H9 (cell line): ENCODE data around the gene GEN1. TPM values are rescaled to one million over a fixed set of nuclear protein-coding genes. Genes with fewer than 3 reads are reported as not detected.

Experiments
- DNase-seq: peaks from one replicate; pipeline ENCODE4 v3.0.0-alpha.2; 2017
- H2AFZ ChIP-seq: one replicate; pipeline ENCODE4 v1.6.1; 2013; ENCODE audit warnings: mild to moderate bottlenecking, low read length, control low read depth, moderate library complexity
- H2AK5ac ChIP-seq: 2 replicates; pipeline ENCODE4 v1.6.1; 2013; ENCODE audit warnings: low read length, control low read depth, mixed read lengths; ENCODE audit not compliant: insufficient read length
- H2BK120ac ChIP-seq: one replicate; pipeline ENCODE4 v1.6.1; 2013; ENCODE audit warnings: low read depth, mild to moderate bottlenecking, low read length, control low read depth, inconsistent platforms; ENCODE audit not compliant: poor library complexity, severe bottlenecking
- H2BK12ac ChIP-seq: 2 replicates; pipeline ENCODE4 v1.6.1; 2013; ENCODE audit warnings: low read length, control low read depth, mixed read lengths, low read depth; ENCODE audit not compliant: insufficient read length
- H2BK15ac ChIP-seq: 2 replicates; pipeline ENCODE4 v1.6.1; 2013; ENCODE audit warnings: low read depth, low read length, control low read depth
- H2BK20ac ChIP-seq: one replicate; pipeline ENCODE4 v1.6.1; 2013; ENCODE audit warnings: low read depth, mild to moderate bottlenecking, low read length, control low read depth, inconsistent platforms; ENCODE audit not compliant: poor library complexity, severe bottlenecking
- H2BK5ac ChIP-seq: 2 replicates; pipeline ENCODE4 v1.6.1; 2013; ENCODE audit warnings: low read length, control low read depth, mixed read lengths; ENCODE audit not compliant: insufficient read length
- H3K14ac ChIP-seq: 2 replicates; pipeline ENCODE4 v1.6.1; 2013; ENCODE audit warnings: low read length, control low read depth; ENCODE audit not compliant: insufficient read depth
- H3K18ac ChIP-seq: 2 replicates; pipeline ENCODE4 v1.6.1; 2013; ENCODE audit warnings: low read depth, mild to moderate bottlenecking, mixed read lengths, low read length, control low read depth; ENCODE audit not compliant: insufficient read length
- H3K23ac ChIP-seq: 2 replicates; pipeline ENCODE4 v1.6.1; 2013; ENCODE audit warnings: low read length, control low read depth, mixed read lengths, low read depth; ENCODE audit not compliant: insufficient read length
- H3K23me2 ChIP-seq: 2 replicates; pipeline ENCODE4 v1.6.1; 2013; ENCODE audit warnings: low read depth, mild to moderate bottlenecking, mixed read lengths, low read length, control low read depth; ENCODE audit not compliant: insufficient read length, poor library complexity, severe bottlenecking
- H3K27ac ChIP-seq: 2 replicates; pipeline ENCODE4 v1.5.1; 2013; ENCODE audit warnings: low read length, control low read depth, mixed read lengths, low read depth; ENCODE audit not compliant: insufficient read length
- H3K27me3 ChIP-seq: 2 replicates; pipeline ENCODE4 v1.6.1; 2013; ENCODE audit warnings: low read length, control low read depth, inconsistent platforms; ENCODE audit not compliant: insufficient read depth
- H3K4ac ChIP-seq: 2 replicates; pipeline ENCODE4 v1.6.1; 2013; ENCODE audit warnings: low read depth, mild to moderate bottlenecking, control low read depth, inconsistent platforms, low read length, moderate library complexity
- H3K4me1 ChIP-seq: 2 replicates; pipeline ENCODE4 v1.6.1; 2013; ENCODE audit warnings: low read length, control low read depth, inconsistent platforms; ENCODE audit not compliant: insufficient read depth
- H3K4me2 ChIP-seq: 2 replicates; pipeline ENCODE4 v1.6.1; 2013; ENCODE audit warnings: low read length, control low read depth, mixed read lengths; ENCODE audit not compliant: insufficient read length, insufficient read depth
- H3K56ac ChIP-seq: 2 replicates; pipeline ENCODE4 v1.6.1; 2013; ENCODE audit warnings: low read depth, mild to moderate bottlenecking, mixed read lengths, low read length, control low read depth; ENCODE audit not compliant: insufficient read length
- H3K79me1 ChIP-seq: 2 replicates; pipeline ENCODE4 v1.6.1; 2013; ENCODE audit warnings: low read depth, mild to moderate bottlenecking, moderate library complexity, low read length, control low read depth, inconsistent platforms; ENCODE audit not compliant: insufficient read depth, poor library complexity, severe bottlenecking
- H3K79me2 ChIP-seq: 2 replicates; pipeline ENCODE4 v1.6.1; 2013; ENCODE audit warnings: low read length, control low read depth, inconsistent platforms; ENCODE audit not compliant: insufficient read depth
- H3K9ac ChIP-seq: 2 replicates; pipeline ENCODE4 v1.6.1; 2013; ENCODE audit warnings: low read length, control low read depth, mixed read lengths; ENCODE audit not compliant: insufficient read length; ENCODE audit errors: extremely low read depth
- H3K9me3 ChIP-seq: one replicate; pipeline ENCODE4 v1.6.1; 2013; ENCODE audit warnings: low read depth, low read length, inconsistent platforms; ENCODE audit not compliant: control insufficient read depth
- H3T11ph ChIP-seq: one replicate; pipeline ENCODE4 v1.6.1; 2013; ENCODE audit warnings: mild to moderate bottlenecking, low read length, control low read depth, inconsistent platforms
- H4K20me1 ChIP-seq: one replicate; pipeline ENCODE4 v1.6.1; 2013; ENCODE audit not compliant: control insufficient read depth, insufficient read length, insufficient read depth
- H4K5ac ChIP-seq: 2 replicates; pipeline ENCODE4 v1.6.1; 2013; ENCODE audit warnings: low read depth, mild to moderate bottlenecking, mixed read lengths, low read length, control low read depth; ENCODE audit not compliant: insufficient read length
- H4K8ac ChIP-seq: replicated peaks from 2 replicates; pipeline ENCODE4 v1.6.1; 2013; ENCODE audit warnings: low read length, control low read depth, mixed read lengths, low read depth; ENCODE audit not compliant: insufficient read length
- H4K91ac ChIP-seq: 2 replicates; pipeline ENCODE4 v1.6.1; 2013; ENCODE audit warnings: low read depth, mild to moderate bottlenecking, moderate library complexity, mixed read lengths, low read length, control low read depth; ENCODE audit not compliant: insufficient read length
- H3K27ac Mint-ChIP-seq, 3 experiments: 2 replicates in 2 of 3; 3 replicates in 1 of 3; pipeline ENCODE4 v1.8.0; 2020 to 2021; ENCODE audit warnings: mixed read lengths in 3 of 3, mild to moderate bottlenecking in 1 of 3, moderate library complexity in 1 of 3
- H3K27me3 Mint-ChIP-seq: 2 replicates; pipeline ENCODE4 v1.8.0; 2021; ENCODE audit warnings: low read depth, mild to moderate bottlenecking, moderate library complexity, mixed read lengths
- H3K36me3 Mint-ChIP-seq, 3 experiments: 2 replicates in 2 of 3; 3 replicates in 1 of 3; pipeline ENCODE4 v1.8.0; 2020 to 2021; ENCODE audit warnings: low read depth in 3 of 3, mixed read lengths in 3 of 3; ENCODE audit not compliant: insufficient read depth in 1 of 3
- H3K4me1 Mint-ChIP-seq, 2 experiments: 2 replicates each; pipeline ENCODE4 v1.8.0; 2020; ENCODE audit warnings: mixed read lengths in 2 of 2
- H3K4me3 Mint-ChIP-seq, 2 experiments: 2 replicates in 1 of 2; 3 replicates in 1 of 2; pipeline ENCODE4 v1.8.0; 2020 to 2021; ENCODE audit warnings: mild to moderate bottlenecking in 2 of 2, mixed read lengths in 2 of 2, moderate library complexity in 1 of 2
- H3K9me3 Mint-ChIP-seq, 2 experiments: 2 replicates in 1 of 2; 3 replicates in 1 of 2; pipeline ENCODE4 v1.8.0; 2020; ENCODE audit warnings: mild to moderate bottlenecking in 2 of 2, mixed read lengths in 2 of 2, moderate library complexity in 1 of 2
- WGBS: extraction: QIAGEN DNeasy Blood & Tissue Kit; methylation state at CpG from one replicate; pipeline ENCODE4 v1.1.7; 2013; ENCODE audit warnings: missing lambda C conversion rate, low lambda C conversion rate, mixed read lengths; ENCODE audit not compliant: insufficient read length; ENCODE audit errors: extremely low coverage; 5-methylcytosine and 5-hydroxymethylcytosine counted together
- total RNA-seq: library from RNA; stranded (reverse); gene quantifications from 2 replicates; pipeline ENCODE4 v1.2.1, GENCODE V29; 2021
- TF ChIP-seq, protein P1 (sequence below): fragments of 200-600 bp; sonication (generic); conservative IDR thresholded peaks from 3 replicates; pipeline ENCODE4 v1.8.0; 2021; ENCODE audit warnings: antibody characterized with exemption, mild to moderate bottlenecking

Gene GEN1
- total RNA-seq, 1 experiment from 2014 or later, result 28.1 TPM

DNA sequence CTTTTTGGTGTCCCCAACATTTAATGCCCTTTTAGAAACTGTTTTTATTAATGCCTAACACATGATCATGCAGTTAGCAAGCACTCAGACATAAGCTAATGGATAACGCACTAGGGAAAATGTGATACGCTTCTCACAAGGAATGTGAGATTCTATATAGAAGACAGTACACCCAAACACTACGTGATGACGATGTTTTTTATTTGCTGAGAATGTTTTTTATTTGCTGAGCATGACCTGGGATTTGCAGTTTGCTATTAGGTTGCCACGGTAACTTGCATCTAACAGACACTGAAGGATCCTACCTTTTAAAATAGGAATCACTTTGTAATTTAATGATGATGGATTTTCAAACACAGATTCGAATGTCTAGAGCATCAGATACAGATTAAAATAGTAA is 5.2 kb upstream of the GEN1 start:
- Histone ChIP-seq H4K8ac (no peak overlapping the region), H3K4ac (no peak overlapping the region), H3K56ac (no peak overlapping the region), H4K20me1 (no peaks in the 10 kb centered on the region), H3K79me1 (peaks cover 3% of the 10 kb centered on the region), H3K27ac (peak overlapping the region; percentile 60), H4K5ac (no peak overlapping the region), H2BK120ac (no peak overlapping the region), H3K14ac (no peak overlapping the region), H2BK15ac (no peak overlapping the region), H2AFZ (no peak overlapping the region), H3T11ph (peak overlapping the region; percentile 92), H3K18ac (no peak overlapping the region), H3K9ac (no peak overlapping the region), H2BK12ac (no peak overlapping the region), H3K4me1 (peaks cover 10% of the 10 kb centered on the region), H3K79me2 (peaks cover 18% of the 10 kb centered on the region; the same call in 1 of the 2 replicates), H3K23me2 (peaks cover 3% of the 10 kb centered on the region), H2BK20ac (no peak overlapping the region), H2BK5ac (no peak overlapping the region), H3K9me3 (no peaks in the 10 kb centered on the region), H2AK5ac (no peak overlapping the region), H4K91ac (no peak overlapping the region), H3K23ac (no peak overlapping the region), H3K4me2 (peak overlapping the region; percentile 62), H3K27me3 (no peaks in the 10 kb centered on the region)
- Mint-ChIP-seq H3K27ac (peak overlapping the region in 2 of 3 experiments; percentile 87 to 94; a peak in 3 of 7 replicates), H3K4me1 (peaks cover 35 to 42% of the 10 kb centered on the region in 2 experiments), H3K4me3 (0 out of 5 replicates have a peak overlapping the region, but pooled peaks of 1 of the 2 experiments have one; percentile 32), H3K9me3 (no peaks in the 10 kb centered on the region), H3K36me3 (peaks cover 3 to 21% (median 18%) of the 10 kb centered on the region in 3 experiments; a peak in 6 of 7 replicates), H3K27me3 (no peaks in the 10 kb centered on the region)
- DNase-seq, result no peak
- no CpG with 5 or more reads among the region's 6 CpGs for WGBS
- TF ChIP-seq, protein P1, sequence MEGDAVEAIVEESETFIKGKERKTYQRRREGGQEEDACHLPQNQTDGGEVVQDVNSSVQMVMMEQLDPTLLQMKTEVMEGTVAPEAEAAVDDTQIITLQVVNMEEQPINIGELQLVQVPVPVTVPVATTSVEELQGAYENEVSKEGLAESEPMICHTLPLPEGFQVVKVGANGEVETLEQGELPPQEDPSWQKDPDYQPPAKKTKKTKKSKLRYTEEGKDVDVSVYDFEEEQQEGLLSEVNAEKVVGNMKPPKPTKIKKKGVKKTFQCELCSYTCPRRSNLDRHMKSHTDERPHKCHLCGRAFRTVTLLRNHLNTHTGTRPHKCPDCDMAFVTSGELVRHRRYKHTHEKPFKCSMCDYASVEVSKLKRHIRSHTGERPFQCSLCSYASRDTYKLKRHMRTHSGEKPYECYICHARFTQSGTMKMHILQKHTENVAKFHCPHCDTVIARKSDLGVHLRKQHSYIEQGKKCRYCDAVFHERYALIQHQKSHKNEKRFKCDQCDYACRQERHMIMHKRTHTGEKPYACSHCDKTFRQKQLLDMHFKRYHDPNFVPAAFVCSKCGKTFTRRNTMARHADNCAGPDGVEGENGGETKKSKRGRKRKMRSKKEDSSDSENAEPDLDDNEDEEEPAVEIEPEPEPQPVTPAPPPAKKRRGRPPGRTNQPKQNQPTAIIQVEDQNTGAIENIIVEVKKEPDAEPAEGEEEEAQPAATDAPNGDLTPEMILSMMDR, result no peak
